PC-9 (cell line): ENCODE data around the gene PPP1CB. TPM values are rescaled to one million over a fixed set of nuclear protein-coding genes. Genes with fewer than 3 reads are reported as not detected.

Experiments
- BruUV-seq: library from RNA; stranded (reverse); fragments of 400-500 nt; replicated peaks from 2 replicates; lab custom pipeline; 2021; lab: Mats Ljungman, UMichigan
- CTCF ChIA-PET: fragments of 300-600 bp; sonication (Branson Sonifier 250); formaldehyde crosslinking; loops from one replicate; lab custom pipeline; 2022; ENCODE audit warnings: antibody characterized with exemption; lab: Charles Lee
- POLR2A ChIA-PET: fragments of 300-600 bp; sonication (Branson Sonifier 250); formaldehyde crosslinking; loops from one replicate; lab custom pipeline; 2022; ENCODE audit warnings: antibody characterized with exemption; ENCODE audit not compliant: unreplicated experiment; lab: Charles Lee
- DNase-seq, 2 experiments: peaks; one replicate each; pipeline versions ENCODE4 v3.0.0 to v3.0.0-alpha.2; 2015 to 2022; ENCODE audit warnings: mixed read lengths in 1 of 2
- H2AFZ ChIP-seq: fragments of 200-600 bp; sonication (generic); 2 replicates; pipeline ENCODE4 v1.8.1; 2017; ENCODE audit warnings: antibody characterized with exemption
- H3F3A ChIP-seq: fragments of 200-600 bp; sonication (generic); 2 replicates; pipeline ENCODE4 v1.8.1; 2017; ENCODE audit warnings: antibody characterized with exemption, mild to moderate bottlenecking, low read depth; ENCODE audit not compliant: insufficient read depth
- H3K27ac ChIP-seq: fragments of 200-600 bp; sonication (generic); 2 replicates; pipeline ENCODE4 v1.6.1; 2016; ENCODE audit warnings: mixed run types
- H3K27me3 ChIP-seq: fragments of 200-600 bp; sonication (generic); 2 replicates; pipeline ENCODE4 v1.6.1; 2016; ENCODE audit warnings: low read depth, mixed run types; ENCODE audit not compliant: insufficient read depth
- H3K36me3 ChIP-seq: fragments of 200-600 bp; sonication (generic); 2 replicates; pipeline ENCODE4 v1.6.1; 2016; ENCODE audit warnings: low read depth, mixed run types
- H3K4me1 ChIP-seq: fragments of 200-600 bp; sonication (generic); replicated peaks from 2 replicates; pipeline ENCODE4 v1.6.1; 2016; ENCODE audit warnings: mixed run types; ENCODE audit not compliant: insufficient read depth
- H3K4me2 ChIP-seq: fragments of 200-600 bp; sonication (generic); 2 replicates; pipeline ENCODE4 v1.6.1; 2017; ENCODE audit warnings: mixed run types
- H3K4me3 ChIP-seq: fragments of 200-600 bp; sonication (generic); 2 replicates; pipeline ENCODE4 v1.6.1; 2016; ENCODE audit warnings: mixed run types
- H3K79me2 ChIP-seq: fragments of 200-600 bp; sonication (generic); 2 replicates; pipeline ENCODE4 v1.6.1; 2017; ENCODE audit warnings: low read depth, mixed run types
- H3K9me2 ChIP-seq: fragments of 200-600 bp; sonication (generic); 2 replicates; pipeline ENCODE4 v1.8.1; 2017; ENCODE audit warnings: mild to moderate bottlenecking; ENCODE audit not compliant: insufficient read depth
- H3K9me3 ChIP-seq: fragments of 200-600 bp; sonication (generic); 2 replicates; pipeline ENCODE4 v1.8.1; 2016; ENCODE audit warnings: low read depth; ENCODE audit not compliant: insufficient read depth
- H4K20me1 ChIP-seq: fragments of 200-600 bp; sonication (generic); 2 replicates; pipeline ENCODE4 v1.8.1; 2017; ENCODE audit not compliant: insufficient read depth
- CTCF ChIP-seq: fragments of 200-600 bp; sonication (generic); conservative IDR thresholded peaks from 2 replicates; pipeline ENCODE4 v1.6.1; 2017; ENCODE audit warnings: mixed run types, antibody characterized with exemption, mild to moderate bottlenecking, moderate library complexity
- EZH2 ChIP-seq: fragments of 200-600 bp; sonication (generic); IDR thresholded peaks from 2 replicates; pipeline ENCODE4 v1.8.0; 2017; ENCODE audit warnings: antibody characterized with exemption, low read depth
- intact Hi-C: fragments of 100-400 bp; cut with micrococcal nuclease; formaldehyde crosslinking; loops from one replicate; pipeline ENCODE4 v1.10.0; 2022; ENCODE audit not compliant: unreplicated experiment
- total RNA-seq: library from RNA; stranded (reverse); gene quantifications from 2 replicates; pipeline ENCODE4 v1.2.3, GENCODE V29; 2021

PPP1CB gene
- total RNA-seq, 1 experiment from 2014 or later = 231 TPM

- H3K4me1 ChIP-seq = no peaks in the 10 kb centered on the region
- H3K79me2 ChIP-seq = peaks cover 71% of the 10 kb centered on the region
- DNase-seq = no peak
- H3K9me2 ChIP-seq = no peaks in the 10 kb centered on the region
- peaks cover 65% of the 10 kb centered on the region for H4K20me1 ChIP-seq
- H3K27ac ChIP-seq = no peak overlapping the region
- no TSS peak for BruUV-seq
- no peak overlapping the region for H3K4me3 ChIP-seq
- intact Hi-C loops = no loop called here
- TF ChIP-seq CTCF (no peak), EZH2 (no peak)
- CTCF ChIA-PET = interaction anchor here (0.6 kb wide), 1 partner anchor 158 kb away, joined by 3 read pairs; no protein-coding TSS in a partner anchor
- POLR2A ChIA-PET = interaction anchor here (0.6 kb wide), 1 partner anchor 1072 kb away, joined by 5 read pairs; no protein-coding TSS in a partner anchor
- H2AFZ ChIP-seq = no peak overlapping the region
- peaks cover 54% of the 10 kb centered on the region for H3K36me3 ChIP-seq
- H3K9me3 ChIP-seq = no peaks in the 10 kb centered on the region
- H3F3A ChIP-seq = peaks cover 71% of the 10 kb centered on the region
- no peaks in the 10 kb centered on the region for H3K27me3 ChIP-seq
- no peak overlapping the region for H3K4me2 ChIP-seq
These were observed 26.8 kb downstream of the PPP1CB start for GRCh38 chr2:28778392-28778791.

DNA sequence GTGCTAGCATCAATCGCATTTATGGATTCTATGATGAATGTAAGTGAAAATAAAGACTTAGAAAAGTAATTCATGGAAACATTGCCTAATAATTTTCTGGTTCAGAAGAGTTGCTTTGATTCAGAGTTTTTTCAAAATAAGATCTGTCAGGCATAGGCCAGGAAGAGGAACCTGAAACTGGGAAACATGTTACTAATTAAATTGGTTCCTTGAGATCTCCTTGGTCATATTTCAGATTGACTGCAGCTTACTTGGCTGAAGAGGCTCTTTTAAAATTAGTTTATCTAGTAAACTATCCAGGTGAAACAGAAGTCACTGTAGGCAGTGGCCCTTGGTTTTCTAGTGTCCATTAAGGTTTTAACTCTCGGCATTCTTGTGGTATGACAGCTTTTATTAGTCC, 27.4 kb downstream of the PPP1CB start:
- ChIA-PET POLR2A (no interaction called here), CTCF (interaction anchor here (0.6 kb wide), 1 partner anchor 159 kb away, joined by 3 read pairs; no protein-coding TSS in a partner anchor)
- H3K27ac ChIP-seq = no peak overlapping the region
- BruUV-seq = no TSS peak
- H3K4me2 ChIP-seq = no peak overlapping the region
- H3K4me3 ChIP-seq = no peak overlapping the region
- H2AFZ ChIP-seq = no peak overlapping the region
- peaks cover 74% of the 10 kb centered on the region for H3F3A ChIP-seq
- peaks cover 65% of the 10 kb centered on the region for H3K79me2 ChIP-seq
- H4K20me1 ChIP-seq = peaks cover 59% of the 10 kb centered on the region
- intact Hi-C loops = no loop called here
- H3K27me3 ChIP-seq = no peaks in the 10 kb centered on the region
- H3K9me2 ChIP-seq = no peaks in the 10 kb centered on the region
- peaks cover 56% of the 10 kb centered on the region for H3K36me3 ChIP-seq
- no peaks in the 10 kb centered on the region for H3K9me3 ChIP-seq
- no peaks in the 10 kb centered on the region for H3K4me1 ChIP-seq
- no peak for TF ChIP-seq EZH2
- no peak for TF ChIP-seq CTCF
- DNase-seq = no peak

DNA sequence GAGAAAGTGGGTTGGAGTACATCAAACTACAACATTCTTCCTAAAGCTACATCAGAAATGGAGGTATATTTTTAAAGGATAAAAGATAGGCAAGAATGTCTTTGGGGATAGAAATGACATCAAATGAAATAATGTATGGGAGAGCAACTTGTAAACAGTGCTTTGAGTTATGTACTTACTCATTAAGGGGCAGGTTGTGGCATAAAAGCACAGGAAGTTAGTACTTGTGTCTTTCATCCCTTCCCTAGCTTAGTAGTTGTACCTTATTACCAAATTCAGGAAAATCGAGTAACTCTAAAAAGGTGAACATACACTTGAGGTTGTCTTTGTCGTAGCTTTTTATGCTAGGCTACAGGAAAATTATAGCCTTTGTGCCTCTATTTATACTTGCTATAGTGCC, 28.9 kb downstream of the PPP1CB start:
- H3K4me3 ChIP-seq = no peak overlapping the region
- intact Hi-C loops = no loop called here
- H3F3A ChIP-seq = peaks cover 82% of the 10 kb centered on the region
- H3K9me3 ChIP-seq = no peaks in the 10 kb centered on the region
- no peak for TF ChIP-seq CTCF
- TF ChIP-seq EZH2 = no peak
- peaks cover 58% of the 10 kb centered on the region for H3K36me3 ChIP-seq
- no peaks in the 10 kb centered on the region for H3K27me3 ChIP-seq
- peaks cover 45% of the 10 kb centered on the region for H4K20me1 ChIP-seq
- H3K9me2 ChIP-seq = no peaks in the 10 kb centered on the region
- DNase-seq = no peak
- peaks cover 59% of the 10 kb centered on the region for H3K79me2 ChIP-seq
- ChIA-PET CTCF (interaction anchor here (0.6 kb wide), 1 partner anchor 675 kb away, joined by 4 read pairs; no protein-coding TSS in a partner anchor), POLR2A (no interaction called here)
- no peak overlapping the region for H3K27ac ChIP-seq
- no peak overlapping the region for H2AFZ ChIP-seq
- no TSS peak for BruUV-seq
- H3K4me2 ChIP-seq = no peak overlapping the region
- no peaks in the 10 kb centered on the region for H3K4me1 ChIP-seq
